SK-N-SH (cell line): Measurements from ENCODE around the gene SHC3.

Experiments used
- CHD2 ChIP-seq: fragments of 150-350 bp; IDR thresholded peaks from 2 replicates; pipeline ENCODE4 v1.6.1; 2018; ENCODE audit warnings: low read length; ENCODE audit not compliant: partially characterized antibody
- ELF1 ChIP-seq: IDR thresholded peaks from 2 replicates; pipeline ENCODE4 v1.4.0; 2012
- EP300 ChIP-seq, 2 experiments: IDR thresholded peaks; 2 replicates each; pipeline versions ENCODE4 v1.4.0 to v1.6.1; 2012; ENCODE audit warnings: borderline replicate concordance in 1 of 2, low read depth in 1 of 2, low read length in 1 of 2
- GATA2 ChIP-seq: sonication (generic); formaldehyde crosslinking; IDR thresholded peaks from 2 replicates; pipeline ENCODE4 v1.5.0; 2020; ENCODE audit warnings: mild to moderate bottlenecking, missing genetic modification reagents
- NRF1 ChIP-seq: IDR thresholded peaks from 2 replicates; pipeline ENCODE4 v1.6.1; 2012; ENCODE audit warnings: low read depth, mild to moderate bottlenecking, low read length
- TAF1 ChIP-seq: IDR thresholded peaks from 2 replicates; pipeline ENCODE4 v1.6.1; 2012; ENCODE audit warnings: low read depth, mild to moderate bottlenecking, low read length, moderate library complexity, borderline replicate concordance
- YY1 ChIP-seq: IDR thresholded peaks from 2 replicates; pipeline ENCODE4 v1.4.0; 2012; ENCODE audit warnings: low read depth, mild to moderate bottlenecking
- TF ChIP-seq, protein P1 (sequence below): fragments of 150-350 bp; IDR thresholded peaks from 2 replicates; pipeline ENCODE4 v1.6.1; 2016; ENCODE audit warnings: mild to moderate bottlenecking, low read depth, low read length
- TF ChIP-seq, protein P2 (sequence below): fragments of 200-600 bp; sonication (generic); IDR thresholded peaks from 2 replicates; pipeline ENCODE4 v1.6.1; 2017; ENCODE audit warnings: antibody characterized with exemption, mild to moderate bottlenecking, moderate library complexity

DNA sequence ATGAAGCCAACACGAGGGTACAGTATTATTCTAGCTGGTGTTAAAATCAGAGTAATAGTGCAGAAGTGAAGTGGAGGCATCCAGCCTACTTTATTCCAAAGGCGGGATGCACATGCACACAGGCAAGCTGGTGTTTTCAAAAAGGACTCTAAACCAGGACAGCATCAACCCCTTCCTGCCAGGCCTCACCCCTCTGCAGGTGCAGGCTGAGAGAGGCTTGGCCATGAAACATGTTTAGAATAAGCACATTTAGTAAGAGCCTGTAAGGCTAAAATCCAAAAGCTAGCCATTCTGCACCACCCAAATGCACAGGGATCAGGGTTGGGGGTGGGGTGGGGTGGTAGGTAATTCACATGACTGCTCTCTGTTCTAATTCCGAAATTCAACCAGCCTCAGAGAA is 71.2 kb downstream of the SHC3 start:
- TF ChIP-seq CHD2 (no peak), NRF1 (no peak), GATA2 (CRISPR knock-in tag) (no peak), ELF1 (no peak), TAF1 (no peak), YY1 (no peak), EP300 (IDR thresholded peaks at IDR 0.05; ENCODE audit: borderline replicate concordance in 1 of 2, low read depth in 1 of 2, low read length in 1 of 2) (no peak)
- TF ChIP-seq, protein P1, sequence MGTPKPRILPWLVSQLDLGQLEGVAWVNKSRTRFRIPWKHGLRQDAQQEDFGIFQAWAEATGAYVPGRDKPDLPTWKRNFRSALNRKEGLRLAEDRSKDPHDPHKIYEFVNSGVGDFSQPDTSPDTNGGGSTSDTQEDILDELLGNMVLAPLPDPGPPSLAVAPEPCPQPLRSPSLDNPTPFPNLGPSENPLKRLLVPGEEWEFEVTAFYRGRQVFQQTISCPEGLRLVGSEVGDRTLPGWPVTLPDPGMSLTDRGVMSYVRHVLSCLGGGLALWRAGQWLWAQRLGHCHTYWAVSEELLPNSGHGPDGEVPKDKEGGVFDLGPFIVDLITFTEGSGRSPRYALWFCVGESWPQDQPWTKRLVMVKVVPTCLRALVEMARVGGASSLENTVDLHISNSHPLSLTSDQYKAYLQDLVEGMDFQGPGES = no peak
- TF ChIP-seq, protein P2, sequence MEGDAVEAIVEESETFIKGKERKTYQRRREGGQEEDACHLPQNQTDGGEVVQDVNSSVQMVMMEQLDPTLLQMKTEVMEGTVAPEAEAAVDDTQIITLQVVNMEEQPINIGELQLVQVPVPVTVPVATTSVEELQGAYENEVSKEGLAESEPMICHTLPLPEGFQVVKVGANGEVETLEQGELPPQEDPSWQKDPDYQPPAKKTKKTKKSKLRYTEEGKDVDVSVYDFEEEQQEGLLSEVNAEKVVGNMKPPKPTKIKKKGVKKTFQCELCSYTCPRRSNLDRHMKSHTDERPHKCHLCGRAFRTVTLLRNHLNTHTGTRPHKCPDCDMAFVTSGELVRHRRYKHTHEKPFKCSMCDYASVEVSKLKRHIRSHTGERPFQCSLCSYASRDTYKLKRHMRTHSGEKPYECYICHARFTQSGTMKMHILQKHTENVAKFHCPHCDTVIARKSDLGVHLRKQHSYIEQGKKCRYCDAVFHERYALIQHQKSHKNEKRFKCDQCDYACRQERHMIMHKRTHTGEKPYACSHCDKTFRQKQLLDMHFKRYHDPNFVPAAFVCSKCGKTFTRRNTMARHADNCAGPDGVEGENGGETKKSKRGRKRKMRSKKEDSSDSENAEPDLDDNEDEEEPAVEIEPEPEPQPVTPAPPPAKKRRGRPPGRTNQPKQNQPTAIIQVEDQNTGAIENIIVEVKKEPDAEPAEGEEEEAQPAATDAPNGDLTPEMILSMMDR = no peak
